Skeletal muscle satellite cell (primary cell): ENCODE results near the gene CRAT.

ENCODE experiments used
- H3K27me3 ChIP-seq: 2 replicates; pipeline ENCODE4 v1.7.0; 2013; ENCODE audit warnings: low read length; ENCODE audit not compliant: control insufficient read depth, insufficient read depth
- H3K36me3 ChIP-seq: 2 replicates; pipeline ENCODE4 v1.7.0; 2013; ENCODE audit warnings: mild to moderate bottlenecking, control low read depth, low read length; ENCODE audit not compliant: insufficient read depth
- H3K4me1 ChIP-seq: 2 replicates; pipeline ENCODE4 v1.7.0; 2013; ENCODE audit warnings: low read length; ENCODE audit not compliant: control insufficient read depth, insufficient read depth
- H3K4me2 ChIP-seq: 2 replicates; pipeline ENCODE4 v1.7.0; 2013; ENCODE audit warnings: mild to moderate bottlenecking, low read length
- H3K4me3 ChIP-seq: 2 replicates; pipeline ENCODE4 v1.7.0; 2013; ENCODE audit warnings: low read length
- H3K9ac ChIP-seq: 2 replicates; pipeline ENCODE4 v1.7.0; 2013; ENCODE audit warnings: mild to moderate bottlenecking, low read depth, low read length, moderate library complexity
- H3K9me3 ChIP-seq: replicated peaks from 2 replicates; pipeline ENCODE4 v1.7.0; 2013; ENCODE audit warnings: mild to moderate bottlenecking, control low read depth, low read length

Gene CRAT

GRCh38 chr9:129095170-129095667, 15.4 kb downstream of the CRAT start:
- peaks cover 7% of the 10 kb centered on the region for H3K36me3 ChIP-seq
- no peaks in the 10 kb centered on the region for H3K9me3 ChIP-seq
- H3K4me3 ChIP-seq, result no peak overlapping the region
- H3K27me3 ChIP-seq, result no peaks in the 10 kb centered on the region
- no peak overlapping the region for H3K4me2 ChIP-seq
- no peaks in the 10 kb centered on the region for H3K4me1 ChIP-seq
- no peak overlapping the region for H3K9ac ChIP-seq

- Histone ChIP-seq H3K36me3 (peaks cover 11% of the 10 kb centered on the region), H3K27me3 (no peaks in the 10 kb centered on the region), H3K9ac (no peak overlapping the region), H3K9me3 (no peaks in the 10 kb centered on the region), H3K4me2 (no peak overlapping the region), H3K4me3 (no peak overlapping the region), H3K4me1 (no peaks in the 10 kb centered on the region)
Observed at GRCh38 chr9:129094387-129095169, 16.0 kb downstream of the CRAT start.

GRCh38 chr9:129093602-129094386, 16.8 kb downstream of the CRAT start:
- Histone ChIP-seq H3K36me3 (peaks cover 15% of the 10 kb centered on the region), H3K9me3 (no peaks in the 10 kb centered on the region), H3K4me3 (no peak overlapping the region), H3K9ac (no peak overlapping the region), H3K4me2 (no peak overlapping the region), H3K27me3 (no peaks in the 10 kb centered on the region), H3K4me1 (no peaks in the 10 kb centered on the region)

- Histone ChIP-seq H3K4me3 (no peak overlapping the region), H3K27me3 (no peaks in the 10 kb centered on the region), H3K9ac (no peak overlapping the region), H3K9me3 (no peaks in the 10 kb centered on the region), H3K36me3 (peaks cover 28% of the 10 kb centered on the region), H3K4me2 (no peak overlapping the region), H3K4me1 (no peaks in the 10 kb centered on the region)
Observed at GRCh38 chr9:129089246-129089645, 21.3 kb downstream of the CRAT start.

- peaks cover 20% of the 10 kb centered on the region for H3K36me3 ChIP-seq
- no peaks in the 10 kb centered on the region for H3K27me3 ChIP-seq
- no peaks in the 10 kb centered on the region for H3K9me3 ChIP-seq
- no peak overlapping the region for H3K9ac ChIP-seq
- no peak overlapping the region for H3K4me3 ChIP-seq
- no peak overlapping the region for H3K4me2 ChIP-seq
- H3K4me1 ChIP-seq, result peaks cover 16% of the 10 kb centered on the region
Observed at GRCh38 chr9:129084087-129084486, 26.5 kb downstream of the CRAT start.

GRCh38 chr9:129081388-129081904, 29.1 kb downstream of the CRAT start:
- H3K4me3 ChIP-seq, result peak overlapping the region; percentile 85
- H3K9me3 ChIP-seq, result no peaks in the 10 kb centered on the region
- peaks cover 16% of the 10 kb centered on the region for H3K4me1 ChIP-seq
- H3K4me2 ChIP-seq, result peak overlapping the region; percentile 97
- H3K27me3 ChIP-seq, result no peaks in the 10 kb centered on the region
- peaks cover 14% of the 10 kb centered on the region for H3K36me3 ChIP-seq
- peak overlapping the region; percentile 85 for H3K9ac ChIP-seq

GRCh38 chr9:129080601-129081387, 29.8 kb downstream of the CRAT start, which contains the start of gene DOLPP1:
Gene DOLPP1 (plus strand): TSS chr9:129081111. CDS start chr9:129081132, 21 bp downstream.
- Histone ChIP-seq H3K36me3 (peaks cover 7% of the 10 kb centered on the region), H3K4me2 (peak within 1 kb of the TSS; percentile 97), H3K9ac (peak within 1 kb of the TSS; percentile 85), H3K9me3 (no peaks in the 10 kb centered on the region), H3K4me3 (peak within 1 kb of the TSS; percentile 85), H3K27me3 (no peaks in the 10 kb centered on the region), H3K4me1 (peaks cover 16% of the 10 kb centered on the region)

GRCh38 chr9:129080298-129080600, 30.3 kb downstream of the CRAT start:
- Histone ChIP-seq H3K36me3 (peaks cover 2% of the 10 kb centered on the region), H3K9ac (peak overlapping the region; percentile 56), H3K4me1 (peaks cover 16% of the 10 kb centered on the region), H3K4me3 (peak overlapping the region; percentile 82), H3K27me3 (no peaks in the 10 kb centered on the region), H3K9me3 (no peaks in the 10 kb centered on the region), H3K4me2 (peak overlapping the region; percentile 97)

- Histone ChIP-seq H3K27me3 (no peaks in the 10 kb centered on the region), H3K9ac (no peak overlapping the region), H3K4me3 (peak overlapping the region; percentile 82), H3K9me3 (no peaks in the 10 kb centered on the region), H3K36me3 (no peaks in the 10 kb centered on the region), H3K4me1 (peaks cover 16% of the 10 kb centered on the region), H3K4me2 (peak overlapping the region; percentile 97)
Observed at GRCh38 chr9:129079829-129080228, 30.8 kb downstream of the CRAT start.

- H3K4me1 ChIP-seq, result peaks cover 16% of the 10 kb centered on the region
- no peak overlapping the region for H3K9ac ChIP-seq
- H3K4me2 ChIP-seq, result no peak overlapping the region
- H3K9me3 ChIP-seq, result no peaks in the 10 kb centered on the region
- no peak overlapping the region for H3K4me3 ChIP-seq
- no peaks in the 10 kb centered on the region for H3K36me3 ChIP-seq
- no peaks in the 10 kb centered on the region for H3K27me3 ChIP-seq
Observed at GRCh38 chr9:129078691-129079503, 31.7 kb downstream of the CRAT start.
